ENCODE results near the gene SLC38A4. TPM values are rescaled to one million over a fixed set of nuclear protein-coding genes. Genes with fewer than 3 reads are reported as not detected.

Gene SLC38A4
- polyA plus RNA-seq, 3 donors = not detected

- H3K27ac Mint-ChIP-seq = no peak overlapping the region
These were observed 22.3 kb downstream of the SLC38A4 start for GRCh38 chr12:46803517-46803916.

GRCh38 chr12:46801293-46801692 is 24.5 kb downstream of the SLC38A4 start:
- no peak overlapping the region for H3K4me2 ChIP-seq (replicated peaks; ENCODE audit: extremely low read depth, low read length, poor library complexity, severe bottlenecking)
- no CpG with 5 or more reads among the region's 1 CpG for WGBS (ENCODE audit: insufficient coverage)
- H3K9me3 ChIP-seq (replicated peaks in 1 of 2; ENCODE audit: control insufficient read depth in 1 of 2, insufficient read depth in 1 of 2, low read length in 2 of 2) = no peaks in the 10 kb centered on the region
- intact Hi-C loops (cut with micrococcal nuclease) = no loop called here
- no peaks in the 10 kb centered on the region for H4K20me1 ChIP-seq (ENCODE audit: insufficient read depth, low read length)
- Mint-ChIP-seq H3K27ac (no peak overlapping the region), H3K9me3 (peaks cover 0 to 4% (median 0%) of the 10 kb centered on the region in 7 donors), H3K36me3 (no peaks in the 10 kb centered on the region), H3K4me1 (no peaks in the 10 kb centered on the region), H3K27me3 (ENCODE audit: low read depth in 3 of 3) (peaks cover 0 to under 1% (median 0%) of the 10 kb centered on the region in 3 donors), H3K4me3 (no peak overlapping the region)
- H3K9ac ChIP-seq (ENCODE audit: insufficient read depth, low read length, poor library complexity, severe bottlenecking) = no peak overlapping the region
- no peaks in the 10 kb centered on the region for H3K36me3 ChIP-seq (replicated peaks in 1 of 2; ENCODE audit: control insufficient read depth in 1 of 2, insufficient read depth in 2 of 2, low read length in 2 of 2)
- no peak overlapping the region for H3K4me3 ChIP-seq (replicated peaks in 1 of 3; ENCODE audit: low read depth in 2 of 3, low read length in 3 of 3)
- no peak overlapping the region for H2AFZ ChIP-seq (ENCODE audit: insufficient read depth, low read depth, low read length, poor library complexity, severe bottlenecking)
- H3K79me2 ChIP-seq (ENCODE audit: insufficient read depth, low read length) = no peaks in the 10 kb centered on the region
- no peak overlapping the region for H3K27ac ChIP-seq (ENCODE audit: low read depth in 1 of 2, low read length in 2 of 2)
- no peaks in the 10 kb centered on the region for H3K27me3 ChIP-seq (ENCODE audit: control insufficient read depth in 2 of 2, insufficient read depth in 2 of 2, low read length in 2 of 2)
- DNase-seq = no peak
- no peak for TF ChIP-seq CTCF (IDR thresholded peaks at IDR 0.05)
- H3K4me1 ChIP-seq (ENCODE audit: control insufficient read depth in 1 of 2, insufficient read depth in 2 of 2, low read length in 2 of 2) = no peaks in the 10 kb centered on the region

More at GRCh38 chr12:46803517-46803916, 22.3 kb downstream of the SLC38A4 start:
- H3K4me3 Mint-ChIP-seq = no peak overlapping the region
- H4K20me1 ChIP-seq (ENCODE audit: insufficient read depth, low read length) = no peaks in the 10 kb centered on the region
- no peaks in the 10 kb centered on the region for H3K36me3 ChIP-seq (replicated peaks in 1 of 2; ENCODE audit: control insufficient read depth in 1 of 2, insufficient read depth in 2 of 2, low read length in 2 of 2)
- H3K27me3 ChIP-seq (ENCODE audit: control insufficient read depth in 2 of 2, insufficient read depth in 2 of 2, low read length in 2 of 2) = no peaks in the 10 kb centered on the region
- no peak for DNase-seq
- no peaks in the 10 kb centered on the region for H3K36me3 Mint-ChIP-seq
- no peak overlapping the region for H3K9ac ChIP-seq (ENCODE audit: insufficient read depth, low read length, poor library complexity, severe bottlenecking)
- H3K9me3 ChIP-seq (replicated peaks in 1 of 2; ENCODE audit: control insufficient read depth in 1 of 2, insufficient read depth in 1 of 2, low read length in 2 of 2) = no peaks in the 10 kb centered on the region
- no peaks in the 10 kb centered on the region for H3K9me3 Mint-ChIP-seq
- H3K4me1 Mint-ChIP-seq = no peaks in the 10 kb centered on the region
- H3K4me2 ChIP-seq (replicated peaks; ENCODE audit: extremely low read depth, low read length, poor library complexity, severe bottlenecking) = no peak overlapping the region
- no peaks in the 10 kb centered on the region for H3K79me2 ChIP-seq (ENCODE audit: insufficient read depth, low read length)
- no peaks in the 10 kb centered on the region for H3K4me1 ChIP-seq (ENCODE audit: control insufficient read depth in 1 of 2, insufficient read depth in 2 of 2, low read length in 2 of 2)
- WGBS (ENCODE audit: insufficient coverage) = 100% methylated on average over 1 of the region's 3 CpGs
- peaks cover 0 to 2% (median 0%) of the 10 kb centered on the region in 3 donors for H3K27me3 Mint-ChIP-seq (ENCODE audit: low read depth in 3 of 3)
- no peak overlapping the region for H3K27ac ChIP-seq (ENCODE audit: low read depth in 1 of 2, low read length in 2 of 2)
- no peak for TF ChIP-seq CTCF (IDR thresholded peaks at IDR 0.05)
- H3K4me3 ChIP-seq (replicated peaks in 1 of 3; ENCODE audit: low read depth in 2 of 3, low read length in 3 of 3) = no peak overlapping the region
- H2AFZ ChIP-seq (ENCODE audit: insufficient read depth, low read depth, low read length, poor library complexity, severe bottlenecking) = no peak overlapping the region
- intact Hi-C loops (cut with micrococcal nuclease) = no loop called here

Measured in CD14-positive monocyte (primary cell).